PC-3 (cell line): ENCODE data around the gene PKP3. TPM values are rescaled to one million over a fixed set of nuclear protein-coding genes. Genes with fewer than 3 reads are reported as not detected.

Experiments
- ATAC-seq: fragments of 200-7000 bp; cut with Tn5 transposase; 2 replicates; pipeline ENCODE4 v1.9.1; 2020; ENCODE audit warnings: mild to moderate bottlenecking, moderate library complexity
- BruUV-seq: library from RNA; stranded (reverse); fragments of 400-500 nt; replicated peaks from 2 replicates; lab custom pipeline; 2021; lab: Mats Ljungman, UMichigan
- CTCF ChIA-PET: fragments of 300-600 bp; sonication (Branson Sonifier 250); formaldehyde crosslinking; loops from one replicate; lab custom pipeline; 2022; ENCODE audit warnings: antibody characterized with exemption; lab: Charles Lee
- POLR2A ChIA-PET: fragments of 300-600 bp; sonication (Branson Sonifier 250); formaldehyde crosslinking; loops from one replicate; lab custom pipeline; 2022; ENCODE audit warnings: antibody characterized with exemption; ENCODE audit not compliant: unreplicated experiment; lab: Charles Lee
- DNase-seq: peaks from one replicate; pipeline ENCODE4 v3.0.0-alpha.2; 2015
- H2AFZ ChIP-seq: fragments of 300-600 bp; sonication (generic); 2 replicates; pipeline ENCODE4 v1.6.0; 2016; ENCODE audit warnings: antibody characterized with exemption, low read length
- H3F3A ChIP-seq: fragments of 300-600 bp; sonication (generic); one replicate; pipeline ENCODE4 v1.6.0; 2017; ENCODE audit warnings: antibody characterized with exemption, low read length, control low read depth, mild to moderate bottlenecking; ENCODE audit not compliant: unreplicated experiment
- H3K27ac ChIP-seq: fragments of 300-600 bp; sonication (generic); 2 replicates; pipeline ENCODE4 v1.5.1; 2016; ENCODE audit warnings: mild to moderate bottlenecking, low read length
- H3K27me3 ChIP-seq: fragments of 300-600 bp; sonication (generic); 2 replicates; pipeline ENCODE4 v1.6.1; 2016; ENCODE audit warnings: low read length, mixed read lengths
- H3K36me3 ChIP-seq: fragments of 300-600 bp; sonication (generic); 2 replicates; pipeline ENCODE4 v1.6.1; 2016; ENCODE audit warnings: low read depth, mixed run types, low read length, mixed read lengths
- H3K4me1 ChIP-seq: fragments of 300-600 bp; sonication (generic); 2 replicates; pipeline ENCODE4 v1.5.1; 2016; ENCODE audit warnings: low read length; ENCODE audit not compliant: insufficient read depth
- H3K4me2 ChIP-seq: fragments of 300-600 bp; sonication (generic); 2 replicates; pipeline ENCODE4 v1.6.0; 2016; ENCODE audit warnings: low read length
- H3K4me3 ChIP-seq: fragments of 300-600 bp; sonication (generic); 2 replicates; pipeline ENCODE4 v1.5.1; 2016; ENCODE audit warnings: mild to moderate bottlenecking, low read length, mixed read lengths
- H3K79me2 ChIP-seq: fragments of 300-600 bp; sonication (generic); 2 replicates; pipeline ENCODE4 v1.6.1; 2017; ENCODE audit warnings: low read length, mixed read lengths
- H3K9ac ChIP-seq: fragments of 300-600 bp; sonication (generic); 2 replicates; pipeline ENCODE4 v1.6.0; 2016; ENCODE audit warnings: mild to moderate bottlenecking, low read length
- H3K9me2 ChIP-seq: fragments of 300-600 bp; sonication (generic); replicated peaks from 2 replicates; pipeline ENCODE4 v1.6.1; 2016; ENCODE audit warnings: mixed run types, low read length, mixed read lengths
- H3K9me3 ChIP-seq: fragments of 300-600 bp; sonication (generic); 2 replicates; pipeline ENCODE4 v1.6.1; 2016; ENCODE audit warnings: low read length, mixed read lengths
- H4K20me1 ChIP-seq: fragments of 300-600 bp; sonication (generic); 2 replicates; pipeline ENCODE4 v1.6.1; 2016; ENCODE audit warnings: low read length, mixed read lengths
- CTCF ChIP-seq: fragments of 300-600 bp; sonication (generic); conservative IDR thresholded peaks from 2 replicates; pipeline ENCODE4 v1.5.1; 2017; ENCODE audit warnings: antibody characterized with exemption, low read depth, mild to moderate bottlenecking, low read length
- EZH2 ChIP-seq: fragments of 300-600 bp; sonication (generic); IDR thresholded peaks from one replicate; pipeline ENCODE4 v1.6.1; 2017; ENCODE audit warnings: antibody characterized with exemption, mild to moderate bottlenecking, low read length; ENCODE audit not compliant: unreplicated experiment
- EZH2phosphoT487 ChIP-seq: fragments of 300-600 bp; sonication (generic); IDR thresholded peaks from 2 replicates; pipeline ENCODE4 v1.6.1; 2018; ENCODE audit warnings: mild to moderate bottlenecking, antibody characterized with exemption, low read length, borderline replicate concordance
- intact Hi-C: fragments of 100-400 bp; cut with micrococcal nuclease; formaldehyde crosslinking; loops from 2 replicates; pipeline ENCODE4 v1.9.0; 2023
- total RNA-seq: library from RNA; depleted of rRNA; stranded (reverse); fragments of >200 nt; gene quantifications from 2 replicates; pipeline ENCODE4 v1.2.3, GENCODE V29; 2014

PKP3 gene
- total RNA-seq, 1 experiment from 2014 or later: 218 TPM

- no peak overlapping the region for H3K9ac ChIP-seq
Measured at GRCh38 chr11:444396-445144, 50.6 kb downstream of the PKP3 start.

GRCh38 chr11:445765-446588 lies 52.0 kb downstream of the PKP3 start:
- ATAC-seq (no peak), DNase-seq (no peak)
- BruUV-seq: no TSS peak
- H3K36me3 ChIP-seq: no peaks in the 10 kb centered on the region
- H3K4me3 ChIP-seq: no peak overlapping the region
- intact Hi-C loops: loop anchor here (2.0 to 10.0 kb wide), 3 partner anchors 51 to 141 kb away; partner anchors contain the start of genes B4GALNT4, IFITM2 and PKP3
- ChIA-PET CTCF (no interaction called here), POLR2A (no interaction called here)
- H3K27me3 ChIP-seq: no peaks in the 10 kb centered on the region
- H3K27ac ChIP-seq: no peak overlapping the region
- no peaks in the 10 kb centered on the region for H3K9me3 ChIP-seq
- H3K4me1 ChIP-seq: peaks cover 26% of the 10 kb centered on the region
- H3K9me2 ChIP-seq: no peaks in the 10 kb centered on the region
- no peaks in the 10 kb centered on the region for H4K20me1 ChIP-seq
- no peak overlapping the region for H3K9ac ChIP-seq
- TF ChIP-seq CTCF (no peak), EZH2phosphoT487 (no peak), EZH2 (no peak)
- no peaks in the 10 kb centered on the region for H3F3A ChIP-seq
- peaks cover 22% of the 10 kb centered on the region for H3K79me2 ChIP-seq
- no peak overlapping the region for H3K4me2 ChIP-seq
- no peak overlapping the region for H2AFZ ChIP-seq

More at GRCh38 chr11:444396-445144, 50.6 kb downstream of the PKP3 start:
- ChIA-PET CTCF (no interaction called here), POLR2A (no interaction called here)
- ATAC-seq: peak; percentile 16
- H3F3A ChIP-seq: no peaks in the 10 kb centered on the region
- intact Hi-C loops: loop anchor here (2.0 to 10.0 kb wide), 3 partner anchors 50 to 140 kb away; partner anchors contain the start of genes B4GALNT4, IFITM2 and PKP3
- no peaks in the 10 kb centered on the region for H3K36me3 ChIP-seq
- no peaks in the 10 kb centered on the region for H3K9me2 ChIP-seq
- H4K20me1 ChIP-seq: no peaks in the 10 kb centered on the region
- DNase-seq: peak; percentile 52
- H3K27ac ChIP-seq: no peak overlapping the region
- no TSS peak for BruUV-seq
- TF ChIP-seq CTCF (no peak), EZH2phosphoT487 (no peak), EZH2 (no peak)
- H3K79me2 ChIP-seq: peaks cover 22% of the 10 kb centered on the region
- peak overlapping the region; percentile 40 for H3K4me3 ChIP-seq
- H3K4me2 ChIP-seq: peak overlapping the region; percentile 80
- H3K9me3 ChIP-seq: no peaks in the 10 kb centered on the region
- H3K4me1 ChIP-seq: peaks cover 26% of the 10 kb centered on the region
- peak overlapping the region; percentile 82 for H2AFZ ChIP-seq
- H3K27me3 ChIP-seq: no peaks in the 10 kb centered on the region
